GM12878 (cell line): Measurements from ENCODE around the gene PFKFB3. TPM values are rescaled to one million over a fixed set of nuclear protein-coding genes. Genes with fewer than 3 reads are reported as not detected.

Experiments used
- BRCA1 ChIP-seq: IDR thresholded peaks from 2 replicates; pipeline ENCODE4 v1.6.1; 2011; ENCODE audit warnings: low read depth, low read length, improper control_type of control experiment
- CHD1 ChIP-seq: IDR thresholded peaks from 2 replicates; pipeline ENCODE4 v1.6.1; 2012; ENCODE audit warnings: low read depth, low read length, improper control_type of control experiment
- CREB1 ChIP-seq: IDR thresholded peaks from 2 replicates; pipeline ENCODE4 v1.6.1; 2012; ENCODE audit warnings: low read depth, mild to moderate bottlenecking, inconsistent platforms
- IKZF1 ChIP-seq: fragments of 450-650 bp; conservative IDR thresholded peaks from 2 replicates; pipeline ENCODE4 v1.6.1; 2017; ENCODE audit warnings: antibody characterized with exemption, mild to moderate bottlenecking
- IRF4 ChIP-seq: IDR thresholded peaks from 2 replicates; pipeline ENCODE4 v1.6.1; 2011; ENCODE audit warnings: low read depth, low read length
- KDM1A ChIP-seq: fragments of 200-600 bp; sonication (generic); IDR thresholded peaks from 2 replicates; pipeline ENCODE4 v1.6.1; 2016; ENCODE audit warnings: borderline replicate concordance
- KLF5 ChIP-seq: fragments of 450-650 bp; IDR thresholded peaks from 2 replicates; pipeline ENCODE4 v1.6.1; 2014; ENCODE audit warnings: mild to moderate bottlenecking; ENCODE audit not compliant: partially characterized antibody
- MXI1 ChIP-seq: fragments of 150-350 bp; IDR thresholded peaks from 2 replicates; pipeline ENCODE4 v1.6.1; 2011; ENCODE audit warnings: low read depth, mild to moderate bottlenecking, inconsistent platforms, low read length, improper control_type of control experiment
- MYC ChIP-seq: IDR thresholded peaks from 2 replicates; pipeline ENCODE4 v1.6.1; 2011; ENCODE audit warnings: mild to moderate bottlenecking, low read length, moderate library complexity, inconsistent platforms; ENCODE audit not compliant: insufficient read depth, insufficient replicate concordance, insufficient read length, severe bottlenecking
- NFIC ChIP-seq: IDR thresholded peaks from 2 replicates; pipeline ENCODE4 v1.6.1; 2012; ENCODE audit warnings: low read depth, mild to moderate bottlenecking, inconsistent platforms, low read length, moderate library complexity
- NRF1 ChIP-seq: conservative IDR thresholded peaks from 2 replicates; pipeline ENCODE4 v1.6.1; 2011; ENCODE audit warnings: mild to moderate bottlenecking, low read depth, low read length, improper control_type of control experiment
- POU2F2 ChIP-seq: IDR thresholded peaks from 3 replicates; pipeline ENCODE4 v1.6.1; 2011; ENCODE audit warnings: low read depth, mild to moderate bottlenecking, low read length, borderline replicate concordance
- SMAD1 ChIP-seq: fragments of 450-650 bp; IDR thresholded peaks from 2 replicates; pipeline ENCODE4 v1.6.1; 2018; ENCODE audit warnings: mild to moderate bottlenecking, low read depth; ENCODE audit not compliant: partially characterized antibody
- SPI1 ChIP-seq: IDR thresholded peaks from 2 replicates; pipeline ENCODE4 v1.6.1; 2011; ENCODE audit warnings: low read depth, mild to moderate bottlenecking, low read length, moderate library complexity, borderline replicate concordance; ENCODE audit not compliant: insufficient read depth
- TBL1XR1 ChIP-seq: IDR thresholded peaks from 2 replicates; pipeline ENCODE4 v1.6.1; 2012; ENCODE audit warnings: low read depth, low read length, improper control_type of control experiment
- TCF3 ChIP-seq: IDR thresholded peaks from 2 replicates; pipeline ENCODE4 v1.6.1; 2012; ENCODE audit warnings: low read depth, mild to moderate bottlenecking, low read length, borderline replicate concordance; ENCODE audit not compliant: insufficient read depth
- ZBED1 ChIP-seq: IDR thresholded peaks from 2 replicates; pipeline ENCODE4 v1.6.1; 2016; ENCODE audit warnings: borderline replicate concordance
- ZSCAN29 ChIP-seq: fragments of 450-650 bp; IDR thresholded peaks from 2 replicates; pipeline ENCODE4 v1.6.1; 2017; ENCODE audit warnings: mild to moderate bottlenecking, moderate library complexity
- polyA plus RNA-seq, 11 experiments: library from polyadenylated mRNA; depleted of rRNA in 4 of 11; unstranded in 6 of 11; stranded (reverse) in 5 of 11; fragments of >200 nt; fragmentation: Nextera tagmentation in 4 of 11; fragmentation: Illumina TruSeq in 1 of 11; extraction: Ambion mirVana in 4 of 11; extraction: Trizol in 1 of 11; gene quantifications; 1 replicate in 1 of 11; 2 replicates in 10 of 11; pipeline versions ENCODE4 v1.2.1 to v1.2.3, GENCODE V29; 2011 to 2016; ENCODE audit warnings: inconsistent platforms in 2 of 11, missing spikeins in 2 of 11, low read depth in 1 of 11
- total RNA-seq, 4 experiments: library from RNA; depleted of rRNA in 3 of 4; stranded (reverse); fragments of >200 nt in 3 of 4; fragmentation: Illumina TruSeq in 1 of 4; extraction: Trizol in 1 of 4; gene quantifications; 2 replicates each; pipeline versions ENCODE4 v1.2.1 to v1.2.3, GENCODE V29; 2013 to 2021
- TF ChIP-seq, protein P1 (sequence below): fragments of 450-650 bp; IDR thresholded peaks from 2 replicates; pipeline ENCODE4 v1.6.1; 2017; ENCODE audit warnings: low read depth, mild to moderate bottlenecking, moderate library complexity
- TF ChIP-seq, protein P2 (sequence below): fragments of 450-650 bp; IDR thresholded peaks from 2 replicates; pipeline ENCODE4 v1.6.1; 2016; ENCODE audit warnings: mild to moderate bottlenecking
- TF ChIP-seq, protein P3 (sequence below): IDR thresholded peaks from 2 replicates; pipeline ENCODE4 v1.6.1; 2011; ENCODE audit warnings: low read depth, low read length, improper control_type of control experiment, borderline replicate concordance
- TF ChIP-seq, protein P4 (sequence below): fragments of 450-650 bp; IDR thresholded peaks from 2 replicates; pipeline ENCODE4 v1.6.1; 2016; ENCODE audit warnings: mild to moderate bottlenecking

The PFKFB3 gene
- total and polyA plus RNA-seq, 10 of the 15 experiments (the other 5 are each of a cell fraction or from before 2014, with no cell fraction given), result 1.6 to 46.7 (median 13.7) TPM

DNA sequence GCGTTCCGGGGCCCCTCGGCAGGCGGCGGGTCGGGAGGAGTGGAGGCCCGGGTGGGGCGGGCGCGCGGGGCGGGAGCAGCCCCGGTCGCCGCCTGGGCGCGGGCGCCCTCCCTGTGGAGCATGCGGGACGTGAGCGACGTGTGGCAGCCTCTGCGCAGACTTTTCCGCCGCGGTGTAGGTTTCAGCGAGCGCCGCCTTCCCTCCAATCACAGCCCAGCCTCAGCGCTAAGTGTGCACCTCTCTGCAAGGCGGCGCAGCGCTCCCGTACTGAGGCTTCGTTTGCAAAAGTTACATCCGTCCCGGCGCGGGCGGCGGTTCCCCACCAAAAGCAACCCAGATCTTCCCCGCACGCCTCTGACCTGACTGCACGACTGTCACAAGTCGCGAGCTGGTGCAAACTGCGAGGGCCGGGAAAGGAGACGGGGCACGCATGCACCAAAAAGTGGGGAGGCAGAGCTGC, 1.2 kb upstream of the PFKFB3 start (continued):
- TF ChIP-seq, protein P1, sequence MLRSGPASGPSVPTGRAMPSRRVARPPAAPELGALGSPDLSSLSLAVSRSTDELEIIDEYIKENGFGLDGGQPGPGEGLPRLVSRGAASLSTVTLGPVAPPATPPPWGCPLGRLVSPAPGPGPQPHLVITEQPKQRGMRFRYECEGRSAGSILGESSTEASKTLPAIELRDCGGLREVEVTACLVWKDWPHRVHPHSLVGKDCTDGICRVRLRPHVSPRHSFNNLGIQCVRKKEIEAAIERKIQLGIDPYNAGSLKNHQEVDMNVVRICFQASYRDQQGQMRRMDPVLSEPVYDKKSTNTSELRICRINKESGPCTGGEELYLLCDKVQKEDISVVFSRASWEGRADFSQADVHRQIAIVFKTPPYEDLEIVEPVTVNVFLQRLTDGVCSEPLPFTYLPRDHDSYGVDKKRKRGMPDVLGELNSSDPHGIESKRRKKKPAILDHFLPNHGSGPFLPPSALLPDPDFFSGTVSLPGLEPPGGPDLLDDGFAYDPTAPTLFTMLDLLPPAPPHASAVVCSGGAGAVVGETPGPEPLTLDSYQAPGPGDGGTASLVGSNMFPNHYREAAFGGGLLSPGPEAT, result 0 out of 2 replicates have a peak, but pooled peaks have one; percentile 16
- TF ChIP-seq SPI1 (no peak), NFIC (no peak), CHD1 (no peak), NRF1 (peak; percentile 35; the same call in 1 of the 2 replicates), IRF4 (no peak), CREB1 (no peak), KDM1A (no peak), ZBED1 (no peak), ZSCAN29 (no peak), TCF3 (no peak), SMAD1 (peak; percentile 44), BRCA1 (no peak), MYC (no peak), POU2F2 (no peak), KLF5 (no peak), TBL1XR1 (no peak), MXI1 (peak; percentile 56; the same call in 1 of the 2 replicates), IKZF1 (peak; percentile 16; the same call in 1 of the 2 replicates)
- TF ChIP-seq, protein P2, sequence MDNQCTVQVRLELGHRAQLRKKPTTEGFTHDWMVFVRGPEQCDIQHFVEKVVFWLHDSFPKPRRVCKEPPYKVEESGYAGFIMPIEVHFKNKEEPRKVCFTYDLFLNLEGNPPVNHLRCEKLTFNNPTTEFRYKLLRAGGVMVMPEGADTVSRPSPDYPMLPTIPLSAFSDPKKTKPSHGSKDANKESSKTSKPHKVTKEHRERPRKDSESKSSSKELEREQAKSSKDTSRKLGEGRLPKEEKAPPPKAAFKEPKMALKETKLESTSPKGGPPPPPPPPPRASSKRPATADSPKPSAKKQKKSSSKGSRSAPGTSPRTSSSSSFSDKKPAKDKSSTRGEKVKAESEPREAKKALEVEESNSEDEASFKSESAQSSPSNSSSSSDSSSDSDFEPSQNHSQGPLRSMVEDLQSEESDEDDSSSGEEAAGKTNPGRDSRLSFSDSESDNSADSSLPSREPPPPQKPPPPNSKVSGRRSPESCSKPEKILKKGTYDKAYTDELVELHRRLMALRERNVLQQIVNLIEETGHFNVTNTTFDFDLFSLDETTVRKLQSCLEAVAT, result peak; percentile 43
- TF ChIP-seq, protein P3, sequence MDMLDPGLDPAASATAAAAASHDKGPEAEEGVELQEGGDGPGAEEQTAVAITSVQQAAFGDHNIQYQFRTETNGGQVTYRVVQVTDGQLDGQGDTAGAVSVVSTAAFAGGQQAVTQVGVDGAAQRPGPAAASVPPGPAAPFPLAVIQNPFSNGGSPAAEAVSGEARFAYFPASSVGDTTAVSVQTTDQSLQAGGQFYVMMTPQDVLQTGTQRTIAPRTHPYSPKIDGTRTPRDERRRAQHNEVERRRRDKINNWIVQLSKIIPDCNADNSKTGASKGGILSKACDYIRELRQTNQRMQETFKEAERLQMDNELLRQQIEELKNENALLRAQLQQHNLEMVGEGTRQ, result no peak
- TF ChIP-seq, protein P4, sequence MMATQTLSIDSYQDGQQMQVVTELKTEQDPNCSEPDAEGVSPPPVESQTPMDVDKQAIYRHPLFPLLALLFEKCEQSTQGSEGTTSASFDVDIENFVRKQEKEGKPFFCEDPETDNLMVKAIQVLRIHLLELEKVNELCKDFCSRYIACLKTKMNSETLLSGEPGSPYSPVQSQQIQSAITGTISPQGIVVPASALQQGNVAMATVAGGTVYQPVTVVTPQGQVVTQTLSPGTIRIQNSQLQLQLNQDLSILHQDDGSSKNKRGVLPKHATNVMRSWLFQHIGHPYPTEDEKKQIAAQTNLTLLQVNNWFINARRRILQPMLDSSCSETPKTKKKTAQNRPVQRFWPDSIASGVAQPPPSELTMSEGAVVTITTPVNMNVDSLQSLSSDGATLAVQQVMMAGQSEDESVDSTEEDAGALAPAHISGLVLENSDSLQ, result peak; percentile 76
